Heart left ventricle (tissue), 13 donors: ENCODE results near the gene RLN1.

Experiments used
- POLR2A ChIP-seq, 2 donors: fragments of 450-650 bp; IDR thresholded peaks; one replicate each; pipeline ENCODE4 v1.6.1; 2017; ENCODE audit warnings: antibody characterized with exemption in 2 of 2, mild to moderate bottlenecking in 2 of 2, moderate library complexity in 2 of 2
- TF ChIP-seq, protein P1 (sequence below), 12 donors: fragments of 200-600 bp; sonication (generic) in 4 of 12; IDR thresholded peaks; one replicate each; pipeline versions ENCODE4 v1.5.0 to v1.8.0; 2018 to 2022; ENCODE audit warnings: antibody characterized with exemption in 12 of 12, mild to moderate bottlenecking in 5 of 12
- donor health status: ischemic (EF 13 %, LVEDD 7.1; RV severe dilation, severe dysfunction).
- donor health status: DM: no; HTN: yes; CAD: no.
- donor health status: DM: no; HTN: no; CAD: no.
- donor health status: ischemic (EF 25% LVEDD 6.9; RV normal size, moderate dysfunction).
- donor health status: ischemic (EF 25% LVEDD 5.7; RV mildly dilated, moderate dysfunction).
- donor health status: ischemic (EF 35%, LVEDD 5.7; RV mildly dilated, moderate dysfunction).
- donor health status: nonischemic (EF 11% LVEDD 7.7; RV severe dilation, severe dysfunction).
- donor health status: DM: yes; HTN: yes; CAD: no.
- donor health status: PGD.
- donor health status: ischemic (EF 29% LVEDD 5.4; RV normal size, mild dysfunction).
- donor health status: nonischemic (EF 23%, LVEDD 6.1; RV moderate dilation, normal function).

DNA sequence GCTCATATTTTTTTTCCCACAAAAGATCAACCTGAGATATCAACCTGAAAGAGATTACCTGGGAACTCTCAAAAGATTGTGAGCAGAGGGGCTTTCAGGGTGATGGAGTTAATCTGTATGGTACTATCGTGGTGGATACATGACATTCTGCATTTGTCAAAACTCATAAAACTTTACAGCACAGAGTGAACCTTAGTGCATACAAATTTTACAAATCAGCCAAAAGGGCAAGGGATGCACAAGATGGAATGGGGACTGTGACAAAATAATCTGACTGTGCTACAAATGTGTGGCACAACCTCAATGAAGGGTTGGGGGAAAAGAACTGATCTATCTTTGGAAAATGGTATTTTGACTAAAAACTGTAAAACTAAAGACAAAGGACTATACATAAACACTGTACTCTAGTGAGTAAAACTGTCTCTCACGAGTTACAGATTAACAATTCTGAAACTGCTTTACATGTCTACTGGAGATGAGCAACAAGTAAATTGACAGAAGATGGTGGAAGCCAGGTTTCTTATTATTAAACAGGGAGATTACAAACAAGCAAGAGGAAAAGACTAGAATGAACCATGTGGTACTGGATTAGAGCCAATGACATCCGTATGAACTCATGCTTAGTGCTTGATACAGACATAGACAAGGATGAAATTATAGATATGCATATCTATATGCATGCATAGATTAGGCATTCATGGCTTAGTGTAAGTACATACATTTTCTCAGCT lies 24.8 kb upstream of the RLN1 start:
- TF ChIP-seq, protein P1, sequence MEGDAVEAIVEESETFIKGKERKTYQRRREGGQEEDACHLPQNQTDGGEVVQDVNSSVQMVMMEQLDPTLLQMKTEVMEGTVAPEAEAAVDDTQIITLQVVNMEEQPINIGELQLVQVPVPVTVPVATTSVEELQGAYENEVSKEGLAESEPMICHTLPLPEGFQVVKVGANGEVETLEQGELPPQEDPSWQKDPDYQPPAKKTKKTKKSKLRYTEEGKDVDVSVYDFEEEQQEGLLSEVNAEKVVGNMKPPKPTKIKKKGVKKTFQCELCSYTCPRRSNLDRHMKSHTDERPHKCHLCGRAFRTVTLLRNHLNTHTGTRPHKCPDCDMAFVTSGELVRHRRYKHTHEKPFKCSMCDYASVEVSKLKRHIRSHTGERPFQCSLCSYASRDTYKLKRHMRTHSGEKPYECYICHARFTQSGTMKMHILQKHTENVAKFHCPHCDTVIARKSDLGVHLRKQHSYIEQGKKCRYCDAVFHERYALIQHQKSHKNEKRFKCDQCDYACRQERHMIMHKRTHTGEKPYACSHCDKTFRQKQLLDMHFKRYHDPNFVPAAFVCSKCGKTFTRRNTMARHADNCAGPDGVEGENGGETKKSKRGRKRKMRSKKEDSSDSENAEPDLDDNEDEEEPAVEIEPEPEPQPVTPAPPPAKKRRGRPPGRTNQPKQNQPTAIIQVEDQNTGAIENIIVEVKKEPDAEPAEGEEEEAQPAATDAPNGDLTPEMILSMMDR (IDR thresholded peaks at IDR 0.05) = no peak
- TF ChIP-seq POLR2A (IDR thresholded peaks at IDR 0.05) = no peak
